Kidney glomerular epithelial cell (primary cell): Measurements from ENCODE around the gene AKT3.

ENCODE experiments used
- DNase-seq: peaks from one replicate; lab custom pipeline; 2025; lab: John Stamatoyannopoulos, UW

Gene AKT3

DNA sequence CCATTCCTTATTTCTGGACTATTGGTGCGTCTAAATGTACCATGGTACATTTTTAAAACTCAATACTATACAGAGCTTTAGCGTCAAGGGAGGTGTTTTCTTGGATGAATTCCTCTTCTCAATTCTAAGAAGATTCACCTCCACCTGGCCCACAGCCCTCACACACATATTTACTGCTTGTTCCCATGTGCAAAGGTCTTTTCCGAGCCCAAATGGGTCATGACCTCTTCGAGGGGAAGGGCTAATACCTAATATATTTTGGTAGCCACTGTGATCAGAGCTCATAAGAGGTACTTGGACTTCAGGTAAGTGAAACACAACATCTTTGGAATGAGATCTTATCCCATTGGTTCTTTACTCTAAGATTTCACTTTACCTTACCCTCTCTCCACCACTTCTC, 388.3 kb downstream of the AKT3 start:
- DNase-seq: no peak

- no peak for DNase-seq
Measured at GRCh38 chr1:243459059-243459458, 391.0 kb downstream of the AKT3 start.

GRCh38 chr1:243457363-243457982, 392.6 kb downstream of the AKT3 start:
- no peak for DNase-seq

GRCh38 chr1:243455760-243456651, 394.0 kb downstream of the AKT3 start:
- no peak for DNase-seq

DNA sequence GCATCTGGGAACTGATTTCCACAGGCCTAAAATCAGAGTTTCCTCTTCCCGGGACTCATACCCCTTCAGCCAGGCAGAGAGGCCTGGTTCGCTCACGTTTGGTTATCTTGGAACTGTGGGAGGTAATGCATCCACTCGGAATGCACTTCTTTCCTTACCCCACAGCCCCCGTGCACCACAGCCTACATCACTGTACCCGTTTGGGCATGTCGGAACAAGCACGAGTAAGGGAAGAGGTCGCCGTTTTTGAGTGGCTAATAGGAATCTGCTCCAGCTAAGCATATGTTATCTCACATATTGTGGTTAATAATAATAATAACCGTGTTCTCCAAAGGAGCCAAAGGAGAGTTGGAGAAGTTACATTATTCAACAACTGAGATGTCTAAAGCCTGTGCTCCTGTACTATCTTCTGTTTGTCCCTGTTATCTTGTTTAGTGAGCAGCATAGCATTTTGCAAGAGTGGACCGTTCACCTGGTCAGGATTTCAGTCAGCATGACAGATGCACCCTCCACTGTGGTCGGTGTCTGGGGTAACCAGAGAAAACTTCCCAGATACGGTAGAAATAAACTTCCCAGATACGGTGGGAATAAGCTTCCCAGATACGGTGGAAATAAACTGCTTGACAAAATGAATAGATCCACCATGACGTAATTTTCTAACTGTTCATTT, 395.6 kb downstream of the AKT3 start:
- no peak for DNase-seq

DNA sequence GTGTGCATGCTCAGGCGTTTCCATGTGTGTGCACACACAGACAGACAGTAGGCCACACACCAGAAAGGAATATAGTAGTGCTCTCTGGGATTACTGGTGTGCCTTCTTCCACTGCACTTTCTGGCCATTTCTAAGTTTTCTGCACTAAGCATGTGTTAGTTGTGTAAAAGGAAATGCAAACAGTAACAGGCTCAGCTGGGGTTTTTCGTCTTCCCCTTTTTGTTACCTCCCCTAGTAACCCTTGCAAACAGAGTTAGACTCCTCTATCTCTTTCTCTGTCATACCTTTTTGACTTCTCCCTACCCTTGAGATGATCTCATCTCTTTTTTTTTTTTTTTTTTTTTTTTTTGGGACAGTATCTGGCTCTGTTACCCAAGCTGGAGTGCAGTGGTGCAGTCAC, 398.0 kb downstream of the AKT3 start:
- DNase-seq: no peak

GRCh38 chr1:243449373-243449772, 400.7 kb downstream of the AKT3 start:
- no peak for DNase-seq

DNA sequence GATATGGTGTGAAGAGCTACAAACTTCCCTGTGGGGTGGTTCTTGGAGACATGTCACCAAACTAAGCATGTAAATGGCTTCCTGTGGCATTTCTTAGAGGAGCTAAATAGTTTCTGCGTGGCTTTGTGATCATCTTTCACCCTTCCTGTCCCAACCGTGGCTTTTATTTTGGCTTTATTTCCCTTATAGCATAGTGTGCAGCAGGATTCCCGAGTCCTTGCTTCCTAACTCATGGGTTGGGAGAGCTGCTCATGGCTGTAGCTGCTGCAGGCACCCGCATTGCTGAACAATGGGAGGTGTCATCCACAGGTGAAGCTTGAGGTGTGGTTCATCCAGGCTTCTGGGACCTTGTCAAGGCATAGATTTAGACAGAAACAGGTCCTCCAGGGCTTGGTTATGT, 402.2 kb downstream of the AKT3 start:
- DNase-seq: no peak

GRCh38 chr1:243447347-243447746, 402.7 kb downstream of the AKT3 start:
- no peak for DNase-seq

DNA sequence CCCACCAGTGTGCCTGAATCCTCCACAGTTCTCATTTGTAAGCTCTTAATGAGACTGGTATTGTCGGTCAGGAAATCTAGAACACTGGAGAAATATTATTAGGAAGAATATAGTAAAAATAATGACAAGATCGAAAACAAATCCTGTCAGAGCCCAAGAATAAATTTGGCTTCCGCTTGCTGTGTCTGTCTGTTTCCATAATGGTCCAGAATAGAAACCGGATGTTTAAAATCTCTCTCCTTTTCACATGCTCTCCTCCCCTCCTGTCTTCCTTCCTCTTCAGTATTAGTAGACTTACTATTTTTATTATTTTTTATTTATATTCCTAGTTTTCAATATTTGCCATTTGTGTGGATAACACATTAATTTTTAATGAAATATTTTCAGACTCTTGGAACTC, 406.5 kb downstream of the AKT3 start:
- no peak for DNase-seq

- DNase-seq: no peak
Measured at GRCh38 chr1:243441601-243442000, 408.4 kb downstream of the AKT3 start.

DNA sequence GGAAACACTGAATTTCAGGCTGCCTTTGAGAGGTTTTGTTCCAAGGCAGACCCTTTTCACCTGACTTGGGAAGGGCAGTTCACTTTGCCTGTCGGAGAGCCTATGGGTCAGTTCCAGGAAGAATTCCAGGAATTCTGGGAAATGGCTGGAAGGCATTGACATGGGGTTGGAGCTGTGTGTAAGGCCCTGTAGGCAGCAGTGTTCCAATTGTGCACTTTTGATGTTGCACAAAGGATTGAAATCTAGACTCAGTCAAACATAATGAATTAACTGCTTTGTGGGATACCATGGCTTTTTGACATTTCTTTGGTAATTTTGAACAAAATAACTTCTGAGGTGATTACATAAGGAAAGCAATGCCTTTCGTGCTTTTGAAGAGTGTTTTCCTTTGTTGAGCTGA, 409.6 kb downstream of the AKT3 start:
- no peak for DNase-seq

DNA sequence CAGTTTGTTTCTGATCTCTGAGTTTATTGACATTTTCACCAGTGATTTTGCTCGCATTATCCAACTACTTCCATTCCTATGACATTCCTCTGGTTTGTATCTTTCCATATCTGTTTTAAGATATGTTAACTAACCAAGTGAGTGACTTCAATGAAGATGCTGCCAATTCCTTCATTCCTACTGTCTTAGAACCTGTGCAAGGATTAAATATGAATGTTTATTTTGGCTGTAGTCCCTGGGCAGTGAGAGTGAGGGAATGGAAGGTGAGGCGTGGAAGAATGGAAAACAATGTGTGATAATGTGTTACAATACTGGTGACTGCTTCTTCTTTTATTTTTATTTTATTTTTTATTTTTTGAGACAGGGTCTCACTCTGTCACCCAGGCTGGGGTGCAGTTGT, 411.2 kb downstream of the AKT3 start:
- peak; percentile 83 for DNase-seq
